DND-41 (cell line): ENCODE results near the gene TRPM3.

Experiments used
- ATAC-seq: fragments of 200-7000 bp; cut with Tn5 transposase; 3 replicates; pipeline ENCODE4 v1.9.1; 2021; ENCODE audit warnings: low read depth; ENCODE audit not compliant: insufficient read depth
- DNase-seq: peaks from one replicate; pipeline ENCODE4 v3.0.0-alpha.2; 2020
- H2AFZ ChIP-seq: 2 replicates; pipeline ENCODE4 v1.6.0; 2012; ENCODE audit warnings: low read depth, low read length
- H3K27ac ChIP-seq: 2 replicates; pipeline ENCODE4 v1.5.1; 2012; ENCODE audit warnings: low read length, inconsistent platforms
- H3K27me3 ChIP-seq: fragments of 200-600 bp; sonication (generic); 2 replicates; pipeline ENCODE4 v1.6.0; 2012; ENCODE audit warnings: low read length, mild to moderate bottlenecking, inconsistent platforms; ENCODE audit not compliant: insufficient read depth, poor library complexity
- H3K36me3 ChIP-seq: 2 replicates; pipeline ENCODE4 v1.5.1; 2012; ENCODE audit warnings: low read length, inconsistent platforms; ENCODE audit not compliant: insufficient read depth
- H3K4me1 ChIP-seq: 2 replicates; pipeline ENCODE4 v1.5.1; 2012; ENCODE audit warnings: mild to moderate bottlenecking, low read length; ENCODE audit not compliant: insufficient read depth
- H3K4me2 ChIP-seq: 2 replicates; pipeline ENCODE4 v1.6.0; 2012; ENCODE audit warnings: mild to moderate bottlenecking, moderate library complexity, low read length, inconsistent platforms; ENCODE audit not compliant: insufficient read depth
- H3K4me3 ChIP-seq, 2 experiments: fragments of 200-600 bp in 1 of 2; shearing (Covaris generic) in 1 of 2; 2 replicates each; pipeline ENCODE4 v1.5.1; 2012 to 2016; ENCODE audit warnings: inconsistent platforms in 2 of 2, low read length in 2 of 2, mild to moderate bottlenecking in 2 of 2, low read depth in 1 of 2, moderate library complexity in 1 of 2
- H3K79me2 ChIP-seq: 2 replicates; pipeline ENCODE4 v1.6.0; 2012; ENCODE audit warnings: low read length, inconsistent platforms; ENCODE audit not compliant: insufficient read depth
- H3K9ac ChIP-seq: 2 replicates; pipeline ENCODE4 v1.6.0; 2012; ENCODE audit warnings: low read depth, mild to moderate bottlenecking, inconsistent platforms, low read length, moderate library complexity
- H3K9me3 ChIP-seq: 2 replicates; pipeline ENCODE4 v1.5.1; 2012; ENCODE audit warnings: low read length, moderate library complexity, mild to moderate bottlenecking, inconsistent platforms; ENCODE audit not compliant: insufficient read depth, severe bottlenecking
- H4K20me1 ChIP-seq: 2 replicates; pipeline ENCODE4 v1.6.0; 2012; ENCODE audit warnings: low read length; ENCODE audit not compliant: insufficient read depth
- CTCF ChIP-seq: IDR thresholded peaks from 2 replicates; pipeline ENCODE4 v1.5.1; 2012; ENCODE audit warnings: borderline replicate concordance, low read length, moderate library complexity, mild to moderate bottlenecking; ENCODE audit not compliant: poor library complexity, severe bottlenecking; ENCODE audit errors: extremely low read depth
- EZH2 ChIP-seq: IDR thresholded peaks from 3 replicates; pipeline ENCODE4 v1.6.1; 2012; ENCODE audit warnings: borderline replicate concordance, low read depth, mild to moderate bottlenecking, moderate library complexity, low read length, inconsistent platforms; ENCODE audit not compliant: severe bottlenecking

The TRPM3 gene

GRCh38 chr9:70519912-70520724 lies 601.3 kb downstream of the TRPM3 start:
- no peak for DNase-seq
- Histone ChIP-seq H3K4me3 (no peak overlapping the region), H3K4me2 (no peak overlapping the region), H3K4me1 (no peaks in the 10 kb centered on the region), H3K9me3 (no peaks in the 10 kb centered on the region), H3K36me3 (no peaks in the 10 kb centered on the region), H3K79me2 (no peaks in the 10 kb centered on the region), H3K27ac (no peak overlapping the region), H2AFZ (no peak overlapping the region), H3K9ac (no peak overlapping the region), H3K27me3 (no peaks in the 10 kb centered on the region), H4K20me1 (no peaks in the 10 kb centered on the region)
- no peak for ATAC-seq
- no peak for TF ChIP-seq CTCF
- no peak for TF ChIP-seq EZH2

- Histone ChIP-seq H3K27me3 (no peaks in the 10 kb centered on the region), H3K79me2 (no peaks in the 10 kb centered on the region), H3K9me3 (no peaks in the 10 kb centered on the region), H3K4me3 (no peak overlapping the region), H2AFZ (no peak overlapping the region), H3K36me3 (no peaks in the 10 kb centered on the region), H4K20me1 (no peaks in the 10 kb centered on the region), H3K4me2 (no peak overlapping the region), H3K27ac (no peak overlapping the region), H3K4me1 (no peaks in the 10 kb centered on the region), H3K9ac (no peak overlapping the region)
- no peak for TF ChIP-seq EZH2
- TF ChIP-seq CTCF: no peak
- no peak for ATAC-seq
- no peak for DNase-seq
Observed at GRCh38 chr9:70517926-70518610, 603.4 kb downstream of the TRPM3 start.

GRCh38 chr9:70514273-70514672 lies 607.1 kb downstream of the TRPM3 start:
- Histone ChIP-seq H3K36me3 (no peaks in the 10 kb centered on the region), H3K9me3 (no peaks in the 10 kb centered on the region), H3K79me2 (no peaks in the 10 kb centered on the region), H3K27ac (no peak overlapping the region), H3K4me3 (no peak overlapping the region), H3K27me3 (no peaks in the 10 kb centered on the region), H2AFZ (no peak overlapping the region), H3K4me1 (no peaks in the 10 kb centered on the region), H3K9ac (no peak overlapping the region), H4K20me1 (no peaks in the 10 kb centered on the region), H3K4me2 (no peak overlapping the region)
- DNase-seq (no peak), ATAC-seq (no peak)
- TF ChIP-seq CTCF: no peak
- no peak for TF ChIP-seq EZH2
